ENCODE measurements around the gene PDZK1IP1. TPM values are rescaled to one million over a fixed set of nuclear protein-coding genes. Genes with fewer than 3 reads are reported as not detected.

The PDZK1IP1 gene, protein sequence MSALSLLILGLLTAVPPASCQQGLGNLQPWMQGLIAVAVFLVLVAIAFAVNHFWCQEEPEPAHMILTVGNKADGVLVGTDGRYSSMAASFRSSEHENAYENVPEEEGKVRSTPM
- total RNA-seq (2022; extraction: Qiagen RNA extraction): 5.7 to 9.3 TPM (median 6.4 TPM) in 5 replicates

DNA sequence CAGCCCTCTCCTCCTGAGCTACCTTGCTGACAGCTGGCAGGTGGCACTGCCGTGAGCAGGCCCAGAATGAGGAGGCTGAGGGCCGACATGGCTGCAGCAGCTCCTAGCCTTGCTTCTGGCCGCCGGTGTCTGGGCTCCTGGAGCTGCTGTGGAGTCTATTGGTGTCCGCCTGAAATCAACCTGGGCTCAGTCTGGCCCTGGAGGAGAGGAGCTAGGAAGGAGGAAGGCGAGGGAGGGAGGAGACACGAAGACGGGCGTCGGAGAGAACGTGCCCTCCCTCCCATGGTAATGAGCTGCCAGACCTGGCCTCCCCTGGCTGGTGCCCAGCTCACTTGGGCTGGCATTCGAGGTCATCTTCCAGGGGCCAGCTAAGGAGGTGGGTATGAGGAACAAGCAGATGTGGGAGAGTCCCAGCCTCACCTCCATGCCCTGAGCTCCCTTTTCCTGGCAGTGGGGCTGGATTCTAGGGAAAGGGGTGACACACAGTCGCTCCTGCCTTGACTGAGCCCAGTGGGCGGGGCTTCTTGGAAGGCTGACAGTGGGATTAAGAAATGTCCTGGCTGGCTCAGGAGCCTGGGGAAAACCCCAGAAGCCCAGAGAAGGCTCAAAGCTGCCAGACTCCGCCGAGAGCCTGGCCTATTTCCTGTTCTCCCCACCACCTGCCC, at the start of gene PDZK1IP1:
Gene PDZK1IP1 (minus strand): TSS at position 193 of the 665 bp plus-strand sequence. CDS start 104 bp downstream, at position 89.

DNA sequence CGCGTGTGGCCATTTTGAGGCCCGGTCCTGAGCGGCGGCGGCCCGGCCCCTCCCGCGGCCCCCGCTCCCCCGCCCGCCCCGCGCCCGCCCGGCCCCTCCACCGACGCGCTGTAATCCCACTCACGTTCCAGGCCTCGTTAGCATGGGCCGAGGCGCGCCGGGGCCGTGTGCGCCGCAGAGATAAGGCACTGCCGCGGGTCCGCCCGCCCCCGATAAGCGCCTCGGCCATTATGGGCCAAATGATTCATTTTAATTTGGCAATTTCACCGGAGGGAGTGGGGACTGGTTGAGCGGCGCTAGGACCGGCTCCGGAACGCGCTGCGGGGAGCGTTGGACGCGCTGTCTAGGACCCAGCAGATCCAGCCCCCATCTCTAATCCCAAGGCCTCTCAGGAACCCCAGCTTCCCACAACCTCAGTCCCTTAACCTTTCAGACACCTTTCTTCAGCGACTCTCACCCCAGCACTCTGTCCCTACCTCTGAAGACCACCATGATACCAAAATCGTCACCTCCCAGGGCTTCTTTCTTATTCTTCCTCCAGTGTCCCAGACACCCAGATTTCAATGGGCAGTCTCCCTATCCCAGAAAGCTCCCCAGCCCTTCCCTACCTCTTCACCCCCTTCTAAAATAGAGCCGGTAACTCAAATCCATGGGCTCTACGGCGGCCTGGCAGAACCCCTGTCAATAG, 42.5 kb upstream of the PDZK1IP1 start, which contains the start of gene TAL1:
Gene TAL1 (minus strand): TSS at position 39 of the 688 bp plus-strand sequence. CDS start 6,337 bp downstream, outside the sequence.

DNA sequence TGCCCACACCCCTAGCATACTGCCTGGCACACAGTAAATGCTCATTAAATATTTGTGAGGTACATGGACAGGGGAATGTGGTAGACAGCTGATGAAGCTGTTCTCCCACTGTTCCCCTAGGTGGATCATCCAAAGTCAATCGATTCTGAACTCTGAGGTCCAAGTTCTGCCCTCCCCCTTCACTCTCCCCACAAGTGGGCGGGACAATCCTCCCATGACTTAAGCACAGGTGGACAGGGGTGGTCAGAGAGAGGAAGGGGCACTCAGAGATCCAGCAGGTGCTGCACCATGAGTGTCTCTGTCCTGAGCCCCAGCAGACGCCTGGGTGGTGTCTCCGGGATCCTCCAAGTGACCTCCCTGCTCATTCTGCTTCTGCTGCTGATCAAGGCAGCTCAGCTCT, 52.6 kb downstream of the PDZK1IP1 start, which contains the start of gene CYP4A22:
Gene CYP4A22 (plus strand): TSS at position 244 of the 400 bp plus-strand sequence. CDS start 45 bp downstream, at position 289.

Other genes with a start within 250 kb of the PDZK1IP1 start
- gene CYP4A11, start 248.6 kb downstream of the PDZK1IP1 start, total RNA-seq (2022; extraction: Qiagen RNA extraction): not detected in 5 replicates
- 0.09 TPM in 1 of 5 replicates, not detected in the others for gene CYP4X1, start 166.4 kb downstream of the PDZK1IP1 start, total RNA-seq (2022; extraction: Qiagen RNA extraction)
- not detected in 5 replicates for gene CYP4Z1, start 122.8 kb downstream of the PDZK1IP1 start, total RNA-seq (2022; extraction: Qiagen RNA extraction)
- not detected in 5 replicates for gene CYP4A22, start 52.6 kb downstream of the PDZK1IP1 start, total RNA-seq (2022; extraction: Qiagen RNA extraction)
- 0.02 TPM in 1 of 5 replicates, not detected in the others for gene TAL1, start 42.2 kb upstream of the PDZK1IP1 start, total RNA-seq (2022; extraction: Qiagen RNA extraction)
- gene STIL, start 124.1 kb upstream of the PDZK1IP1 start, total RNA-seq (2022; extraction: Qiagen RNA extraction): 9.0 to 11.3 TPM (median 9.6 TPM) in 5 replicates
- gene CMPK1, start 143.8 kb upstream of the PDZK1IP1 start, total RNA-seq (2022; extraction: Qiagen RNA extraction): 56.1 to 70.3 TPM (median 65.9 TPM) in 5 replicates
- 0.03 to 0.06 TPM in 2 of 5 replicates, not detected in the others for gene FOXE3, start 226.2 kb upstream of the PDZK1IP1 start, total RNA-seq (2022; extraction: Qiagen RNA extraction)
- 0.44 to 0.66 TPM (median 0.52 TPM) in 5 replicates for gene FOXD2, start 248.0 kb upstream of the PDZK1IP1 start, total RNA-seq (2022; extraction: Qiagen RNA extraction)